AG04450 (cell line): ENCODE measurements around the gene MAPKAPK2. TPM values are rescaled to one million over a fixed set of nuclear protein-coding genes. Genes with fewer than 3 reads are reported as not detected.

Experiments used
- CTCF ChIA-PET: fragments of 300-600, 350-600 bp; formaldehyde crosslinking; extraction: SDS; loops from one replicate; lab custom pipeline; 2022; ENCODE audit warnings: antibody characterized with exemption, inconsistent platforms; lab: Charles Lee
- POLR2A ChIA-PET: fragments of 350-600 bp; formaldehyde crosslinking; extraction: SDS; loops from one replicate; lab custom pipeline; 2021; ENCODE audit warnings: antibody characterized with exemption, inconsistent platforms; lab: Yijun Ruan, JAX
- DNase-seq: peaks from one replicate; pipeline ENCODE4 v3.0.0-alpha.2; 2011; ENCODE audit warnings: low read depth, low spot score
- H3K27ac ChIP-seq: one replicate; pipeline ENCODE4 v1.5.1; 2012; ENCODE audit warnings: low read depth, low read length, control low read depth
- H3K27me3 ChIP-seq: one replicate; pipeline ENCODE4 v1.6.0; 2012; ENCODE audit warnings: low read length; ENCODE audit not compliant: control insufficient read depth, insufficient read depth
- H3K4me3 ChIP-seq: 2 replicates; pipeline ENCODE4 v1.5.1; 2011; ENCODE audit warnings: mild to moderate bottlenecking, low read depth, low read length, control low read depth
- H3K9me3 ChIP-seq: 2 replicates; pipeline ENCODE4 v1.5.1; 2012; ENCODE audit warnings: low read length; ENCODE audit not compliant: control insufficient read depth, insufficient read depth
- polyA plus RNA-seq: library from polyadenylated mRNA; depleted of rRNA; stranded (reverse); fragments of >200 nt; gene quantifications from 2 replicates; pipeline ENCODE4 v1.2.3, GENCODE V29; 2011
- TF ChIP-seq, protein P1 (sequence below): IDR thresholded peaks from 2 replicates; pipeline ENCODE4 v1.5.1; 2011; ENCODE audit warnings: low read depth, low read length, control low read depth, inconsistent platforms

Gene MAPKAPK2
- polyA plus RNA-seq, 1 experiment, result 64.9 TPM

DNA sequence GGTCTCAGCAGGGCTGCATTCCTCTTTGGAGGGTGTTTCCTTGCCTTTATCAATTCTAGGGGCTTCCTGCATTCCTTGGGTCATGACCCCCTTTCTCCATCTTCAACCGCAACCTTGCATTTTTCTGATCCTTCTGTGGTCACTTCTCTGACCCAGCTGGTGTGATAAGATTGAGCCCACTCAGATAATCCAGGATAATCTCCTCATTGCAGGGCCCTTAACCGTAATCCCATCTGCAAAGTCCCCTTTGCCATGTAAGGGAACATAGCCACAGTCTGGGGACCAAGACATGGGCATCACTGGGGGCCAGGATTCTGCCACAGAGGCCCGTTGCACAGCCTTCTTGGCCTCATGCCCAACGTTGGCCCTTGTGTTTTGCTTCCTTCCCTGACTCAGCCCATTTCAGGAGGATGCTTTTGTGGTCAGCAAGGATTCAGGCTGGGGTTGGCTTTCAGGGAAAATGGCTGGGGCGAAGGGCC, 50.9 kb downstream of the MAPKAPK2 start:
- H3K27me3 ChIP-seq, result no peaks in the 10 kb centered on the region
- H3K27ac ChIP-seq, result no peak overlapping the region
- no peak overlapping the region for H3K4me3 ChIP-seq
- H3K9me3 ChIP-seq, result no peaks in the 10 kb centered on the region
- CTCF ChIA-PET, result interaction anchor here (0.8 to 4.9 kb wide), 29 partner anchors 10 to 275 kb away, joined by 3 to 147 read pairs (median 5); no protein-coding TSS in a partner anchor
- no peak for DNase-seq
- POLR2A ChIA-PET, result interaction anchor here (1.1 kb wide), 1 partner anchor 177 kb away, joined by 4 read pairs; no protein-coding TSS in a partner anchor
- TF ChIP-seq, protein P1, sequence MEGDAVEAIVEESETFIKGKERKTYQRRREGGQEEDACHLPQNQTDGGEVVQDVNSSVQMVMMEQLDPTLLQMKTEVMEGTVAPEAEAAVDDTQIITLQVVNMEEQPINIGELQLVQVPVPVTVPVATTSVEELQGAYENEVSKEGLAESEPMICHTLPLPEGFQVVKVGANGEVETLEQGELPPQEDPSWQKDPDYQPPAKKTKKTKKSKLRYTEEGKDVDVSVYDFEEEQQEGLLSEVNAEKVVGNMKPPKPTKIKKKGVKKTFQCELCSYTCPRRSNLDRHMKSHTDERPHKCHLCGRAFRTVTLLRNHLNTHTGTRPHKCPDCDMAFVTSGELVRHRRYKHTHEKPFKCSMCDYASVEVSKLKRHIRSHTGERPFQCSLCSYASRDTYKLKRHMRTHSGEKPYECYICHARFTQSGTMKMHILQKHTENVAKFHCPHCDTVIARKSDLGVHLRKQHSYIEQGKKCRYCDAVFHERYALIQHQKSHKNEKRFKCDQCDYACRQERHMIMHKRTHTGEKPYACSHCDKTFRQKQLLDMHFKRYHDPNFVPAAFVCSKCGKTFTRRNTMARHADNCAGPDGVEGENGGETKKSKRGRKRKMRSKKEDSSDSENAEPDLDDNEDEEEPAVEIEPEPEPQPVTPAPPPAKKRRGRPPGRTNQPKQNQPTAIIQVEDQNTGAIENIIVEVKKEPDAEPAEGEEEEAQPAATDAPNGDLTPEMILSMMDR, result no peak

DNA sequence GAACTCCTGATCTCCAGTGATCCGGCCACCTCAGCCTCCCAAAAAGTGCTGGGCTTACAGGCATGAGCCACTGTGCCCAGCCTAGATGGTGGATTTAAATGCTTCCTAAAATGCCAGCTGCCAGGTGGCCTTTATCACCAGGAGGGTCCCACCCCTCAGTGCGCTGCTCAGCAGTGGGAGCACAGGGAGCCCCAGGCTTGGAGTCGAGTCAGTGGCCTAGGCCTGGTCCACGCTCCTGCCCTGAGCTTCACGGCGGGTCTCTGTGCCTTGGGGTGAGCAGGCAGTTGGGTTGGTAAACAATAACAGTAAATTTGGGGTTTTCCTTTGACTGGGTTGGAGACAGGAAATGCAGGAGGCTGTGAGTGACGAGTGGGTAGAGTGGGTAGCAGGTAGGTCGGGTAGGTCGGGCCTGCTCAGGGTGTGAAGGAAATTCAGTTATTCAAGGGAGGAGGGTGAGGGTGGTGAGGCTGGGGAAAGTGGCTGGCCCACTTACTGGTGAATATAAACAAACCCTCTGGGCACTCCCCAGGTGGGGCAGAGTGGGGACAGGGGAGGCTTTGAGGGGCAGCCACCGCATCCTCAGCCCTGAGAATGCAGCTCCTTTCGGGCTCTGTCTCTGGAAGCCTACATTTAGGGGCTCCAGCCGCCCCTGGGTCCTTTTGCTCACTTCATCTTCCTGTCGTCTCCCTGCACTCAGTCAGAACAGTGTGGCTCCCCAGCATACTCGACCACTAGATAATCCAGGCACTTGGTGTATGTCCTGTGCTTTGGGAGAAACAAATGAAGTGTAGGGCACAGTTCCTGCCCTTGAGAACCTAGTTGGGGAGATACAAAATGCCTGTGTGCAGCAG, 52.4 kb downstream of the MAPKAPK2 start:
- peak overlapping the region; percentile 31 for H3K27ac ChIP-seq
- H3K4me3 ChIP-seq, result no peak overlapping the region
- no peaks in the 10 kb centered on the region for H3K27me3 ChIP-seq
- POLR2A ChIA-PET, result interaction anchor here (0.6 kb wide), 1 partner anchor 36 kb away, joined by 5 read pairs; no protein-coding TSS in a partner anchor
- CTCF ChIA-PET, result interaction anchor here (0.5 to 4.9 kb wide), 8 partner anchors 8 to 197 kb away, joined by 3 to 147 read pairs (median 6); no protein-coding TSS in a partner anchor
- no peaks in the 10 kb centered on the region for H3K9me3 ChIP-seq
- TF ChIP-seq, protein P1, result no peak
- no peak for DNase-seq

DNA sequence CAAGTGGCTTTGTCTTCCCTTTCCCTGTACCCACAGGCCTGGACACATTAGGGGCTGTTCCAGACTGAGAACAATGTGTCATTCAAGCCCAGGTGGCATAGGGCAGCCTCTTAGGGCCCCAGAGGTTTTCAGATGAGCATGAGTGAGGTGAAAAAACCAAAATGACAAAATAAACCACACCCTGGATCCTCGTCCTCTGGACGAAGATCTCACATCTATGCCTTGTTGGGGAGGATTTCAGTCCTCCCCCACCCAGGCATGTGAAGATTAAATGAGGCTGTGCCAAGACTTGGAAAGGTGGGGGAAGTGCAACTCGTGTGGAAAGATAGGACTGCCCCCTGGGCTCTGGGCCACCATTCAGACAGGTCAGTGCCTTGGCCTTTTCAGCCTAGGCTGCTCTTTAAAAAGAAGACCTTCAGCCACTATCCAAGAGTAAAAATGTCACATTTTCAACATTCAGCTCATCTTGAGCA, 53.1 kb downstream of the MAPKAPK2 start:
- no peak for DNase-seq
- Histone ChIP-seq H3K27ac (no peak overlapping the region), H3K4me3 (no peak overlapping the region), H3K27me3 (no peaks in the 10 kb centered on the region), H3K9me3 (no peaks in the 10 kb centered on the region)
- TF ChIP-seq, protein P1, result no peak
- ChIA-PET CTCF (interaction anchor here (0.5 to 1.3 kb wide), 6 partner anchors 11 to 244 kb away, joined by 3 to 7 read pairs (median 6); no protein-coding TSS in a partner anchor), POLR2A (no interaction called here)

- DNase-seq, result no peak
- CTCF ChIA-PET, result interaction anchor here (0.5 to 1.4 kb wide), 7 partner anchors 12 to 243 kb away, joined by 3 to 7 read pairs (median 5); no protein-coding TSS in a partner anchor
These were observed 54.0 kb downstream of the MAPKAPK2 start for GRCh38 chr1:206738370-206739366.

More at GRCh38 chr1:206738370-206739366, 54.0 kb downstream of the MAPKAPK2 start:
- H3K27ac ChIP-seq, result no peak overlapping the region
- H3K27me3 ChIP-seq, result no peaks in the 10 kb centered on the region
- no peaks in the 10 kb centered on the region for H3K9me3 ChIP-seq
- TF ChIP-seq, protein P1, result peak; percentile 52
- POLR2A ChIA-PET, result no interaction called here
- no peak overlapping the region for H3K4me3 ChIP-seq
